HL-60 (cell line): ENCODE data around the gene HEPACAM.

ENCODE experiments used
- CTCF ChIP-seq: IDR thresholded peaks from one replicate; pipeline ENCODE4 v1.5.1; 2011; ENCODE audit warnings: low read length, control low read depth, inconsistent platforms; ENCODE audit not compliant: insufficient read depth
- GABPA ChIP-seq: IDR thresholded peaks from 2 replicates; pipeline ENCODE4 v1.6.1; 2012; ENCODE audit warnings: low read depth
- POLR2AphosphoS5 ChIP-seq: IDR thresholded peaks from 2 replicates; pipeline ENCODE4 v1.6.1; 2012; ENCODE audit warnings: low read depth
- REST ChIP-seq: IDR thresholded peaks from 2 replicates; pipeline ENCODE4 v1.6.1; 2012; ENCODE audit warnings: low read depth; ENCODE audit not compliant: insufficient replicate concordance
- SPI1 ChIP-seq: IDR thresholded peaks from 2 replicates; pipeline ENCODE4 v1.6.1; 2012; ENCODE audit warnings: low read depth, mild to moderate bottlenecking, borderline replicate concordance

GRCh38 chr11:124946735-124947141 lies 10.9 kb upstream of the HEPACAM start:
- TF ChIP-seq CTCF = no peak
- TF ChIP-seq REST = no peak
- no peak for TF ChIP-seq GABPA
- TF ChIP-seq POLR2AphosphoS5 = no peak
- TF ChIP-seq SPI1 = no peak
